ENCODE results near the gene EGFLAM.

The EGFLAM gene

GRCh38 chr5:38479315-38479904, 221.1 kb downstream of the EGFLAM start:
- no peak for DNase-seq

DNA sequence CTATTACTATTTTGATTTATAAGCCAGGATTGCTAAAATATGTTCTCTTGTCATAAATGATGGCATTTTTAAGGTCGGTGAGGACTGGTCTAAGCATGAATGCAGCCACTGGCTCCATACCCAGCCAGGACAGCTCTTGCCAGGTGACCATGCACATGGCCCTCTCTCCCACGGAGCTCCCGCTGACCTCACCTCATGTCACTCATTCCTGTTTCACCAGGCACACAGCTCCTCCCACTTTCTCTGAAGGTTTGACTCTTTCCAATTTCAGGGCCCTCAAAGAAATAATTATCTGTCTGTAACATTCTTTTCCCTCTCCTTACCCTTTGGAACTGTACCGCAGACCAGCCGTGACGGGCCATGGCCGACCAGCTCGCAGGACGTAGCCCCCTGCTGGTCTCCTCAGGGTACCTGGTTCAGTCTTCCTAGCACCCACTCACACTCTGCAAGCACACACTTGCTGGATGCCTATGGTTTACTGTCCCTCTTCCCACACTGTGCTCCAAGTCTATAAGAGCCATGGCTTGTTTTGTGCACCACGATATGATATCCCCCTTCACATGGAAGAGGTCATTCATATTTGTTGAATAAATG, 225.5 kb downstream of the EGFLAM start:
- no peak for DNase-seq

- no peak for DNase-seq
Measured at GRCh38 chr5:38494175-38494574, 235.8 kb downstream of the EGFLAM start.

DNA sequence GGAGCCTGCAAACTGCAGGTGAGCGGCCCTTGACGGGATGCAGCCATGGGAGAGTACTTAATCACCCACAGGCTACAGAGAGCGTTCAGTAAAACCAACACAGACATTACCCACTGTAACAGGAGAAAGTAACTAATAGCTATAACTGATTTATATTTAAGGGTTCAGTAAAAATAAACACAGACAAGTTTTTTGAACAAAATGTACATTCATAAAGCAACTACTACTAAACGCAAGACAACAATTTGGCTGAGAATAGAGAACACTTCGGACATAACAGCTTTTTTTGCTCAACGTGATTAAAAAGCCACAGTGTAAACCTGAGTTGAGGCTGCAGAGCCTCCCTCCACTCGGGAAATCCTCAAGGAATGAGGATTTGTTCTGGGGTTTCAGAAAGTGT, 236.4 kb downstream of the EGFLAM start:
- DNase-seq = no peak

DNA sequence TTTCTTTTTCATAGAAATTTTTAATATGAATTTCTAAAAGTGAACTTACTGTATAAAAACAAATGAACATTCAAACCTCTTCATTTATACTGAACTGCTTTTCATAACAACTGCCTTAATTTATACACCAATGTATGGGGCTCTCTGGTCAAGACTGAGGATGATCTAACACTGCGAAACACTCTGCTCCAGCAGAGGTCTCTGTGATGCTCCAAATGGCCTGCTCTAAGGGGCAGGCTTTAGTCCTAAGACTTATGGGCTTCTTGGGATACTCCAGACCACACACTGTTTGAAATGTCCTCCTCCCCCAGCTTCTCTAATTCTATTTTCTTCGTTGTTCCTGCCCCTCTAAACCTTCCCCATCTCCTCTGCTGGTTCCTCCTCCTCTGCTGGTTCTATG, 239.6 kb downstream of the EGFLAM start:
- DNase-seq = no peak

DNA sequence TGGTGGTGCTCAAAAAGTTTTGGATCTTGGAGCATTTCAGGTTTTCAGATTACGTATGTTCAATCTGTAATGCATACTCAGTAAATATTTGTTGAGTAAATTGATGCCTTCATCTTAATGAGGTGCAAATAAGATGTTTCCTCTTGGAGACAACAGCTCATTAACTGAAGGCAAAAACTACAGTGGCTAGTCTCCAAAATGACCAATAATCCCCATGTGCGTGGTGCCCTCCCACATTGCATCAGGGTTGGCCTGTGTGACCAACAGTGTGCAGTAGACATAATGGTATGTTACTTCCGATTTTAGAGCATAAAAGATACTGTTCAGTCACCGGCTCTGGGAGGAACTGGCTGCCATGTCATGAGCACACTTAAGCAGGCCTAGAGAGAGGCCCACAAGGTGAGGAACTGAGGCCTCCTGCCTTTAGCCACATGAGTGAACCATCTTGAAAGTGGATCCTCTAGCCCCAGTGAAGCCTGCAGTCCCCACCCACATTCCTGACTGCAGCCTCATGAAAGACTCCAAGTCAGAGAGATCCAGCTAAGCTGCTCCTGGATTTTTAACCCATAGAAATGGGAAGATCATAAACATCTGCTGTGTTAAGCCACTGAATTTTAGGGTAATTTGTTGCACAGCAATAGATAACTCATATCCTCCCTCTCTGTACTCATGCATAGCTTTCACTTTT, 242.4 kb downstream of the EGFLAM start:
- no peak for DNase-seq

DNA sequence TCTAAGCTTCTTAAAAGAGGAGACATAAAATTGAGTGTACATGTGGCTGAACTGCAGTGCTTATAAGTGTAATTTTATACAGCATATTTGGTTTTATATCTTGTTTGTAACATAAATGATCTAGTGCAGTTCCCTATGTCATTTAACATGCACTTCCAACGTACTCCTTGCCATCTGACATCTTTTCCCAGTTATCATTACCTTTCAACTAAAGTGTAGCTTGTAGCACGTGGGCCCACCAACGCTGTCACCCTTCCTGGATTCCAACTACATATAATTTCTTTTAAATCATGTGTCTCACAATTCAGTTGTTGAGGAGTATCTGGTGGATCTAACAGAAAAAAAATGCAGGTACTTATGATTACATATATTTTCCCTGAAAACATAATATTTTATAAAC, 247.9 kb downstream of the EGFLAM start:
- DNase-seq = no peak

- DNase-seq = no peak
Measured at GRCh38 chr5:38509185-38509584, 250.8 kb downstream of the EGFLAM start.
